ENCODE results near the gene LCA5. TPM values are rescaled to one million over a fixed set of nuclear protein-coding genes. Genes with fewer than 3 reads are reported as not detected.
"Not testable (repeated sequence)": the region's sequence is repeated elsewhere in the genome, so short reads cannot be mapped to it uniquely, and the experiment has no call there.

The LCA5 gene
- polyA plus RNA-seq, 3 donors = 8.5 to 10.7 (median 9.4) TPM

- DNase-seq = no peak
These were observed 67.6 kb downstream of the LCA5 start for GRCh38 chr6:79469376-79470246.

- no peak for DNase-seq
These were observed 68.6 kb downstream of the LCA5 start for GRCh38 chr6:79468587-79468986.

GRCh38 chr6:79468116-79468515, 69.1 kb downstream of the LCA5 start:
- no peak for DNase-seq

GRCh38 chr6:79467716-79468115, 69.5 kb downstream of the LCA5 start:
- DNase-seq = no peak

- no peak for DNase-seq
These were observed 70.9 kb downstream of the LCA5 start for GRCh38 chr6:79466207-79466834.

GRCh38 chr6:79465381-79465780, 71.8 kb downstream of the LCA5 start:
- no peak for DNase-seq

GRCh38 chr6:79463621-79464050, 73.6 kb downstream of the LCA5 start:
- no peak for DNase-seq

- DNase-seq = no peak
These were observed 76.0 kb downstream of the LCA5 start for GRCh38 chr6:79461205-79461604.

- DNase-seq = no peak
These were observed 81.8 kb downstream of the LCA5 start for GRCh38 chr6:79455446-79455845.

- DNase-seq = no peak
These were observed 83.6 kb downstream of the LCA5 start for GRCh38 chr6:79453558-79454042.

- no peak for DNase-seq
These were observed 86.2 kb downstream of the LCA5 start for GRCh38 chr6:79450984-79451383.

GRCh38 chr6:79446006-79446405, 91.2 kb downstream of the LCA5 start:
- no peak for DNase-seq

GRCh38 chr6:79443876-79444275, 93.4 kb downstream of the LCA5 start:
- not testable (repeated sequence) for DNase-seq

GRCh38 chr6:79441192-79441591, 96.0 kb downstream of the LCA5 start:
- DNase-seq = no peak

GRCh38 chr6:79440598-79440997, 96.6 kb downstream of the LCA5 start:
- DNase-seq = no peak

- peak; percentile 62 for DNase-seq
These were observed 99.2 kb downstream of the LCA5 start for GRCh38 chr6:79438030-79438429.

GRCh38 chr6:79436241-79436640, 101.0 kb downstream of the LCA5 start:
- no peak for DNase-seq

GRCh38 chr6:79435746-79436145, 101.5 kb downstream of the LCA5 start:
- no peak for DNase-seq

Other genes with a start within 250 kb of the LCA5 start
- gene SH3BGRL2, start 93.9 kb upstream of the LCA5 start, polyA plus RNA-seq (ENCODE audit: insufficient read length in 3 of 3) = 10 to 100 TPM; 28.7 to 33.4 (median 31.0) TPM

All from renal pelvis (tissue), 4 donors.